ENCODE measurements around the gene LUM.

LUM gene

GRCh38 chr12:91138337-91138920 is 27.1 kb upstream of the LUM start:
- no peak for TF ChIP-seq Cebpa-rat (IDR thresholded peaks at IDR 0.05)
- Histone ChIP-seq H4K20me1 (no peaks in the 10 kb centered on the region), H3K9ac (no peak overlapping the region), H3K9me3 (no peaks in the 10 kb centered on the region), H3K27me3 (no peaks in the 10 kb centered on the region), H3K36me3 (no peaks in the 10 kb centered on the region), H3K4me1 (no peaks in the 10 kb centered on the region), H3K4me2 (no peak overlapping the region), H3K4me3 (no peak overlapping the region), H3K27ac (no peak overlapping the region)

- no peak overlapping the region for H3K27ac ChIP-seq
- H3K9ac ChIP-seq: no peak overlapping the region
- no peaks in the 10 kb centered on the region for H3K4me1 ChIP-seq
- no peak overlapping the region for H3K4me2 ChIP-seq
- H3K9me3 ChIP-seq: no peaks in the 10 kb centered on the region
- no peaks in the 10 kb centered on the region for H3K27me3 ChIP-seq
- no peaks in the 10 kb centered on the region for H4K20me1 ChIP-seq
- TF ChIP-seq Cebpa-rat (IDR thresholded peaks at IDR 0.05): no peak
- H3K36me3 ChIP-seq: no peaks in the 10 kb centered on the region
- no peak overlapping the region for H3K4me3 ChIP-seq
Observed at GRCh38 chr12:91133871-91134270, 22.6 kb upstream of the LUM start.

- H3K4me1 ChIP-seq: no peaks in the 10 kb centered on the region
- TF ChIP-seq Cebpa-rat (IDR thresholded peaks at IDR 0.05): no peak
Observed at GRCh38 chr12:91129662-91130362, 18.5 kb upstream of the LUM start.

GRCh38 chr12:91127751-91128150 is 16.5 kb upstream of the LUM start:
- no peaks in the 10 kb centered on the region for H3K27me3 ChIP-seq
- no peak overlapping the region for H3K9ac ChIP-seq
- no peaks in the 10 kb centered on the region for H3K36me3 ChIP-seq
- no peak overlapping the region for H3K4me3 ChIP-seq
- H3K4me1 ChIP-seq: no peaks in the 10 kb centered on the region
- no peak overlapping the region for H3K27ac ChIP-seq
- no peak overlapping the region for H3K4me2 ChIP-seq
- no peaks in the 10 kb centered on the region for H4K20me1 ChIP-seq
- no peak for TF ChIP-seq Cebpa-rat (IDR thresholded peaks at IDR 0.05)
- no peaks in the 10 kb centered on the region for H3K9me3 ChIP-seq

More at GRCh38 chr12:91129662-91130362, 18.5 kb upstream of the LUM start:
- H3K36me3 ChIP-seq: no peaks in the 10 kb centered on the region
- H3K27me3 ChIP-seq: no peaks in the 10 kb centered on the region
- no peak overlapping the region for H3K9ac ChIP-seq
- no peaks in the 10 kb centered on the region for H3K9me3 ChIP-seq
- no peak overlapping the region for H3K4me3 ChIP-seq
- H4K20me1 ChIP-seq: no peaks in the 10 kb centered on the region
- no peak overlapping the region for H3K27ac ChIP-seq
- H3K4me2 ChIP-seq: no peak overlapping the region

GRCh38 chr12:91127306-91127705 is 16.0 kb upstream of the LUM start:
- Histone ChIP-seq H4K20me1 (no peaks in the 10 kb centered on the region), H3K9me3 (no peaks in the 10 kb centered on the region), H3K4me1 (no peaks in the 10 kb centered on the region), H3K9ac (no peak overlapping the region), H3K27me3 (no peaks in the 10 kb centered on the region), H3K4me3 (no peak overlapping the region), H3K27ac (no peak overlapping the region), H3K36me3 (no peaks in the 10 kb centered on the region), H3K4me2 (no peak overlapping the region)
- no peak for TF ChIP-seq Cebpa-rat (IDR thresholded peaks at IDR 0.05)

- Histone ChIP-seq H3K4me1 (no peaks in the 10 kb centered on the region), H3K4me3 (no peak overlapping the region), H3K9me3 (no peaks in the 10 kb centered on the region), H3K27ac (no peak overlapping the region), H3K36me3 (no peaks in the 10 kb centered on the region), H4K20me1 (no peaks in the 10 kb centered on the region), H3K9ac (no peak overlapping the region), H3K27me3 (no peaks in the 10 kb centered on the region), H3K4me2 (no peak overlapping the region)
- no peak for TF ChIP-seq Cebpa-rat (IDR thresholded peaks at IDR 0.05)
Observed at GRCh38 chr12:91126516-91126915, 15.2 kb upstream of the LUM start.

GRCh38 chr12:91123236-91123916 is 12.1 kb upstream of the LUM start:
- H3K27ac ChIP-seq: no peak overlapping the region
- H3K4me2 ChIP-seq: no peak overlapping the region
- no peaks in the 10 kb centered on the region for H3K4me1 ChIP-seq
- no peaks in the 10 kb centered on the region for H3K9me3 ChIP-seq
- H3K9ac ChIP-seq: no peak overlapping the region
- no peaks in the 10 kb centered on the region for H4K20me1 ChIP-seq
- no peaks in the 10 kb centered on the region for H3K27me3 ChIP-seq
- TF ChIP-seq Cebpa-rat (IDR thresholded peaks at IDR 0.05): no peak
- H3K36me3 ChIP-seq: no peaks in the 10 kb centered on the region
- H3K4me3 ChIP-seq: no peak overlapping the region

GRCh38 chr12:91120781-91121180 is 9.5 kb upstream of the LUM start:
- Histone ChIP-seq H3K4me1 (no peaks in the 10 kb centered on the region), H3K9ac (no peak overlapping the region), H3K4me3 (no peak overlapping the region), H3K27me3 (no peaks in the 10 kb centered on the region), H3K4me2 (no peak overlapping the region), H4K20me1 (no peaks in the 10 kb centered on the region), H3K36me3 (no peaks in the 10 kb centered on the region), H3K27ac (no peak overlapping the region), H3K9me3 (no peaks in the 10 kb centered on the region)
- no peak for TF ChIP-seq Cebpa-rat (IDR thresholded peaks at IDR 0.05)

- H3K9ac ChIP-seq: no peak overlapping the region
- H3K4me2 ChIP-seq: no peak overlapping the region
- H3K4me3 ChIP-seq: no peak overlapping the region
- TF ChIP-seq Cebpa-rat (IDR thresholded peaks at IDR 0.05): no peak
- no peaks in the 10 kb centered on the region for H4K20me1 ChIP-seq
- H3K9me3 ChIP-seq: no peaks in the 10 kb centered on the region
- H3K4me1 ChIP-seq: no peaks in the 10 kb centered on the region
- H3K27me3 ChIP-seq: no peaks in the 10 kb centered on the region
- no peaks in the 10 kb centered on the region for H3K36me3 ChIP-seq
- H3K27ac ChIP-seq: no peak overlapping the region
Observed at GRCh38 chr12:91119089-91119488, 7.8 kb upstream of the LUM start.

GRCh38 chr12:91113621-91114020 is 2.3 kb upstream of the LUM start:
- no peak for TF ChIP-seq Cebpa-rat (IDR thresholded peaks at IDR 0.05)
- Histone ChIP-seq H3K4me3 (no peak overlapping the region), H3K4me1 (no peaks in the 10 kb centered on the region), H3K27me3 (no peaks in the 10 kb centered on the region), H3K27ac (no peak overlapping the region), H3K4me2 (no peak overlapping the region), H4K20me1 (no peaks in the 10 kb centered on the region), H3K9ac (no peak overlapping the region), H3K9me3 (no peaks in the 10 kb centered on the region), H3K36me3 (no peaks in the 10 kb centered on the region)

Data from BLaER1 (cell line).